GM08714 (cell line): ENCODE measurements around the gene DEFB132.

Source experiments
- H3K4me3 ChIP-seq: fragments of 200-500 bp; sonication (Bioruptor generic); 2 replicates; pipeline ENCODE4 v1.5.1; 2014; ENCODE audit warnings: mild to moderate bottlenecking, low read length, inconsistent platforms
- ZNF274 ChIP-seq: IDR thresholded peaks from 2 replicates; pipeline ENCODE4 v1.6.1; 2012; ENCODE audit warnings: mild to moderate bottlenecking, low read depth, low read length

Gene DEFB132

GRCh38 chr20:278181-278580, 20.7 kb downstream of the DEFB132 start:
- TF ChIP-seq ZNF274 = no peak
- H3K4me3 ChIP-seq = no peak overlapping the region

DNA sequence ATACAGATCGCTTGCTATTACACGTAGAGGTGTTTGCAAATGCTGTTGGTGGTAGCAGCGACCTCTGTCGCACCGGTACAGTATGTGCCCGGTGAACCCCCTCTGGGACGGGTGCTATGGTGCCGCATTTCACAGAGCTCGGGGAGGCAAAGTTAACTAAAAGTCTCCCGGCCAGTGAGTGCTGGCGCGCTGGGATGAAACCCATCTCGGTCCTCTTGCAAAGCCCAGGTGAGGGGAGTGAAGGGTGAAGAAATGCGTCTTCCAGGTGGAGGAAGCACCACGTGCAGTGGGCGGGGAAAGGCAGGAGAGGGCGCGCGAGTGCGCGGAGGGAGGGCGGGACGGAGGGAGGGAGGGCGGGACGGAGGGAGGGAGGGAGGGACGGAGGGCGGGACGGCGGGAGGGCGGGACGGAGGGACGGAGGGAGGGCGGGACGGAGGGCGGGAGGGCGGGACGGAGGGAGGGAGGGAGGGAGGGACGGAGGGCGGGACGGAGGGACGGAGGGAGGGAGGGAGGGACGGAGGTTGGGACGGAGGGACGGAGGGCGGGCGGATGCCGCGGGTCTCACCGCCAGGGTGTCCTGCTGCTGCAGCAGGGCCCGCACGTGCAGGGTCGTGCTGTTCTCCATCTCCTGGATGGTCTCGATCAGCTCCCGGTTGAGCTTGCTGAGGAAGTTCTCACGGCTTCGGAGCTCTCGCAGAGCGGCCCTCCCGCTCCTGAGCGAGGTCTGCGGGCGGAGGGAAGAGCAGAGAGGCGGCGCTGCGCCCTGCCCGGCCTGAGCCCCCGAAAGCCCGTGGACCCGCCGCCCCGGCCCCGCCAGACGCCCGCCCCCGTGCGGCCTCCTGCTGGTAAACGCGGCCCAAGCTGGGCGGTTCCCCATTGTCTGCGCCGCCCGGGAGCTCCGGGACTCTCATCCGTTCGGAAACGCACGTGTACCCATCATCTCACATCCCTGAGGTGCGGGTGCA, 21.4 kb downstream of the DEFB132 start:
- no peak overlapping the region for H3K4me3 ChIP-seq
- no peak for TF ChIP-seq ZNF274

- H3K4me3 ChIP-seq = no peak overlapping the region
- TF ChIP-seq ZNF274 = no peak
These were observed 26.6 kb downstream of the DEFB132 start for GRCh38 chr20:284172-284571.

DNA sequence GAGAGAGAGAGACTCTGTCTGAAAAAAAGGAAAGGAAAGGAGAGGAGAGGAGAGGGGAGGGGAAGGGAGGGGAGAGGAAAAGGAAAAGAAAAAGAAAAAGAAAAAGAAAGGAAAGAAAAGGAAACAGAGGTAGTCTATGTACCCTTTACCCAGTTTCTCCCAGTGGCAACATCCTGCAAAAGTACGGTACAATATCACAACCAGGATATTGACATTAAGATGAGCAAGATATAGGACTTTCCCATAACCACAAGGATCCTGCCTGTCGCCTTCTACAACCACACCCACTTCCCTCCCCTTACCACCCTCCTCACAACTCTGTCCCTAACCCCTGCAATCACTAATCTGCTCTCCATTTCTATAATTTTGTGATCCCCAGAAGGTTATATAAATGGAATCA, 29.0 kb downstream of the DEFB132 start:
- no peak overlapping the region for H3K4me3 ChIP-seq
- TF ChIP-seq ZNF274 = no peak

DNA sequence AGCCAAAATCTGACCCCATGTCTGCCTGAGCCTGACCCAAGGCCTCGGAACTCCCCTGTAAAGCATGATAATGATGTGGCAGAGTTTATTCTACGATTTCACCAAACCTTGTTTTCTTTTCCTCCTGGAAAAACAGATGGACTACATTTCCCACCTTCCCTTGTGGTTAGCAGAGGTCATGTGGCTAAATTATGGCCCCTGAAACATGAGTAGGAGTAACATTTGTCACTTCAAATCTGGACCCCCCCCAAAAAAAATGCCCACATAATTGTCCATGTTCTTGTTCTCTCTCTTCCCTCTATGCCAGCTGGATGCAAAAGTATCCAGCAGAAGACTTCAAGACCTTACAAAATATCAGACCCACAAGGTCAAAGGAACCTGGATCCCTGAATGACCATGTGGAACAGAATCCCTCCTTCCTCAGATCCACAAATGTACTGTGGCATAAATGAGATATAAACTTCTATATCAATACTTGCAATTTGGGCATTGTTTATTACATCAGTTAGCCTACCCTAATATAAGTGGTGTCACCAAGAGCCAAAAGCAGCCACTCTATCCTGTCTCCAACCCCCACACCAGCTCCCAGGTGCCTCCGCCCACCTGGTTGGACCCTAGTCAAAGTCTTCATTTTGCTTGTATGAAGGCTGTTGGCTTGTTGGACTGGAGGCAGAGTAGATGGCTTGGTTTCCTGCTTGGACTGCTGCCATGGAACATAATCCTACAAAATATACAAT, 31.6 kb downstream of the DEFB132 start:
- peak overlapping the region; percentile 89; the same call in 1 of the 2 replicates for H3K4me3 ChIP-seq
- no peak for TF ChIP-seq ZNF274

DNA sequence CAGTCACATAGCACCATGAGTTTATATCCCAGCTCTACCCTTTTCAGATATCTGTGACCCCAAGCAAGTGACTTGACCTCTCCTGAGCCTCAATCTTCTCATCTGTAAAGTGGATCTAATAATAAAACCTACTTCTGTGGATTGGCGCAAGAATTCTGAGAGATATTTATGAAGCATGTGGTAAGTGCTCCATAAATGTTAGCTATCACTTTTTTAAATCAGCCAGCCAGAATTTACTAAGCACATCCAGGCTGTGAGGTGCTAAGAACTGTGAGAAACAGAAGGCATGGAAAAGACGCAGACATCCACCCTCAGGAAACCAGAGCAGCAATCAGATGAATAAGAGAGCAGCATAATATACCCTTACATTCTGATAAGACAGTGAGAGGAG, 32.2 kb downstream of the DEFB132 start:
- peak overlapping the region; percentile 89 for H3K4me3 ChIP-seq
- no peak for TF ChIP-seq ZNF274

- H3K4me3 ChIP-seq = peak within 1 kb of the TSS; percentile 89
- TF ChIP-seq ZNF274 = no peak
These were observed 32.7 kb downstream of the DEFB132 start, which contains the start of gene C20orf96 for GRCh38 chr20:290084-290831. Gene C20orf96, minus strand, starts transcription at chr20:290750. Its CDS starts 140 bp downstream, at chr20:290610.

DNA sequence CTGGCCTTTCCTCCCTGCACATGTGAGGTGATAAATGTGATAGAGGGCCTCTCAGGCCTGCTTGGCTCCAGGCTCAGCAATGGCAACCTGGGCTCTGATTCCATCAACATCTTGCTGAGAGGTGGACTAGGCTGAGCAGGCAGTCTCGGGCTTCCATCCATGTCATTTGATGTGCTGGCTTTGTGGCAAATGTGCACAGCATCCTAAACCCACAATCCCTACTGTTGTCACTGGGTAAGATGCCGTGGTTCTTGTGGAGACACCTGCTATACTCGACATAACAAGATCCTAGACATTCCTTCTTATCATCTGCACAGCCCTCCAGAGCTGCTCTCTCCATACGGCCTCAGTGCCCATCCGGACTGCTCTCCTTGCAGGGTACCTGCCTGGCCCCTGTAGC, 37.1 kb downstream of the DEFB132 start:
- no peak overlapping the region for H3K4me3 ChIP-seq
- TF ChIP-seq ZNF274 = no peak

- TF ChIP-seq ZNF274 = no peak
These were observed 38.3 kb downstream of the DEFB132 start for GRCh38 chr20:295804-296203.

GRCh38 chr20:297098-297924, 39.8 kb downstream of the DEFB132 start, which contains the start of gene ZCCHC3:
Gene ZCCHC3, plus strand, starts transcription at chr20:297570. Its CDS starts 17 bp downstream, at chr20:297587.
- no peak for TF ChIP-seq ZNF274
- H3K4me3 ChIP-seq = peak within 1 kb of the TSS; percentile 87

More at GRCh38 chr20:295804-296203, 38.3 kb downstream of the DEFB132 start:
- no peak overlapping the region for H3K4me3 ChIP-seq

GRCh38 chr20:297925-298775, 40.6 kb downstream of the DEFB132 start:
- H3K4me3 ChIP-seq = peak overlapping the region; percentile 87
- TF ChIP-seq ZNF274 = no peak

GRCh38 chr20:298776-299391, 41.4 kb downstream of the DEFB132 start:
- no peak for TF ChIP-seq ZNF274
- H3K4me3 ChIP-seq = peak overlapping the region; percentile 87
